B cell (primary cell): Measurements from ENCODE around the gene MON1A. TPM values are rescaled to one million over a fixed set of nuclear protein-coding genes. Genes with fewer than 3 reads are reported as not detected.

Source experiments
- ATAC-seq: fragments of 200-7000 bp; cut with Tn5 transposase; one replicate; pipeline ENCODE4 v1.10.0; 2021; ENCODE audit warnings: low read depth, mild to moderate bottlenecking, moderate number of reproducible peaks, moderate library complexity
- CTCF ChIA-PET: fragments of 350-600 bp; sonication (Branson Sonifier 250); formaldehyde crosslinking; loops from one replicate; lab custom pipeline; 2021; ENCODE audit warnings: antibody characterized with exemption, inconsistent platforms; lab: Charles Lee
- POLR2A ChIA-PET: fragments of 350-600 bp; sonication (Branson Sonifier 250); formaldehyde crosslinking; loops from one replicate; lab custom pipeline; 2021; ENCODE audit warnings: antibody characterized with exemption; lab: Charles Lee
- DNase-seq: peaks from one replicate; pipeline ENCODE4 v3.0.0; 2013
- H2AFZ ChIP-seq: 2 replicates; pipeline ENCODE4 v1.6.1; 2012; ENCODE audit warnings: mild to moderate bottlenecking, low read depth, low read length; ENCODE audit not compliant: insufficient read depth, poor library complexity, severe bottlenecking
- H3K27ac ChIP-seq, 2 donors: 1 replicate in 1 of 2; 2 replicates in 1 of 2; pipeline ENCODE4 v1.5.1; 2012 to 2013; ENCODE audit warnings: low read length in 2 of 2, mild to moderate bottlenecking in 2 of 2, moderate library complexity in 1 of 2
- H3K27me3 ChIP-seq, 4 experiments: fragments of 200-600 bp in 1 of 4; sonication (generic) in 1 of 4; replicated peaks in 1 of 4; 1 replicate in 2 of 4; 2 replicates in 2 of 4; pipeline versions ENCODE4 v1.6.1 to v1.7.0; 2013 to 2016; ENCODE audit warnings: low read length in 3 of 4, mild to moderate bottlenecking in 2 of 4, mixed read lengths in 1 of 4, moderate library complexity in 1 of 4; ENCODE audit not compliant: insufficient read depth in 4 of 4, control insufficient read depth in 3 of 4; ENCODE audit errors: control extremely low read depth in 1 of 4
- H3K36me3 ChIP-seq, 2 experiments: replicated peaks in 1 of 2; 1 replicate in 1 of 2; 2 replicates in 1 of 2; pipeline versions ENCODE4 v1.6.1 to v1.7.1; 2013; ENCODE audit warnings: low read length in 1 of 2; ENCODE audit not compliant: insufficient read depth in 2 of 2, control insufficient read depth in 1 of 2; ENCODE audit errors: control extremely low read depth in 1 of 2, extremely low read depth in 1 of 2
- H3K4me1 ChIP-seq, 2 donors: fragments of 200-600 bp in 1 of 2; sonication (generic) in 1 of 2; 1 replicate in 1 of 2; 2 replicates in 1 of 2; pipeline versions ENCODE4 v1.5.1 to v1.6.1; 2013 to 2017; ENCODE audit warnings: low read length in 2 of 2; ENCODE audit not compliant: control insufficient read depth in 2 of 2, insufficient read depth in 2 of 2
- H3K4me2 ChIP-seq: replicated peaks from 2 replicates; pipeline ENCODE3; 2012; ENCODE audit warnings: mild to moderate bottlenecking, low read depth, low read length; ENCODE audit not compliant: poor library complexity, severe bottlenecking
- H3K4me3 ChIP-seq, 5 experiments: fragments of 200-600 bp in 1 of 5; sonication (generic) in 1 of 5; 1 replicate in 3 of 5; 2 replicates in 2 of 5; pipeline versions ENCODE4 v1.5.1 to v1.7.0; 2011 to 2016; ENCODE audit warnings: low read length in 4 of 5, mild to moderate bottlenecking in 4 of 5, low read depth in 2 of 5, control low read depth in 1 of 5, moderate library complexity in 1 of 5; ENCODE audit not compliant: insufficient read depth in 1 of 5; ENCODE audit errors: control extremely low read depth in 1 of 5, extremely low read depth in 1 of 5
- H3K79me2 ChIP-seq: fragments of 200-600 bp; sonication (generic); one replicate; pipeline ENCODE4 v1.6.0; 2016; ENCODE audit warnings: low read length; ENCODE audit not compliant: control insufficient read depth, insufficient read depth
- H3K9ac ChIP-seq: fragments of 200-600 bp; sonication (generic); 2 replicates; pipeline ENCODE4 v1.6.1; 2017; ENCODE audit warnings: mild to moderate bottlenecking, low read length, moderate library complexity
- H3K9me3 ChIP-seq, 3 donors: one replicate each; pipeline versions ENCODE4 v1.6.1 to v1.7.1; 2013; ENCODE audit warnings: low read length in 2 of 3; ENCODE audit not compliant: control insufficient read depth in 2 of 3, insufficient read depth in 1 of 3; ENCODE audit errors: control extremely low read depth in 1 of 3
- H4K20me1 ChIP-seq: 2 replicates; pipeline ENCODE4 v1.6.0; 2012; ENCODE audit warnings: mild to moderate bottlenecking, low read length; ENCODE audit not compliant: insufficient read depth, control insufficient read depth, poor library complexity, severe bottlenecking
- H3K27ac Mint-ChIP-seq: one replicate; pipeline ENCODE4 v1.8.0; 2021; ENCODE audit warnings: mixed read lengths
- H3K27me3 Mint-ChIP-seq: one replicate; pipeline ENCODE4 v1.8.0; 2021; ENCODE audit warnings: mixed read lengths
- H3K4me1 Mint-ChIP-seq: one replicate; pipeline ENCODE4 v1.8.0; 2021; ENCODE audit warnings: mixed read lengths
- H3K4me3 Mint-ChIP-seq: one replicate; pipeline ENCODE4 v1.8.0; 2021; ENCODE audit warnings: mixed read lengths
- H3K9me3 Mint-ChIP-seq: one replicate; pipeline ENCODE4 v1.8.0; 2022; ENCODE audit warnings: mixed read lengths; ENCODE audit not compliant: insufficient read depth
- CTCF ChIP-seq: fragments of 200-600 bp; IDR thresholded peaks from one replicate; pipeline ENCODE4 v1.8.0; 2022; ENCODE audit warnings: antibody characterized with exemption, mild to moderate bottlenecking
- EZH2 ChIP-seq: IDR thresholded peaks from 2 replicates; pipeline ENCODE4 v1.6.1; 2012; ENCODE audit warnings: borderline replicate concordance, low read depth, mild to moderate bottlenecking, moderate library complexity, low read length; ENCODE audit not compliant: insufficient read depth, poor library complexity, severe bottlenecking
- WGBS: methylation state at CpG from one replicate; pipeline ENCODE4 v1.1.5; 2013; ENCODE audit warnings: missing lambda C conversion rate; ENCODE audit not compliant: insufficient coverage; 5-methylcytosine and 5-hydroxymethylcytosine counted together
- intact Hi-C: fragments of 100-400 bp; cut with micrococcal nuclease; formaldehyde crosslinking; loops from one replicate; pipeline ENCODE4 v1.10.0; 2022
- polyA plus RNA-seq: library from polyadenylated mRNA; depleted of rRNA; stranded (reverse); fragments of >200 nt; gene quantifications from 2 replicates; pipeline ENCODE4 v1.2.3, GENCODE V29; 2012
- total RNA-seq, 2 donors: library from RNA; stranded (reverse); fragments of 120-200 nt in 1 of 2; gene quantifications; 1 replicate in 1 of 2; 2 replicates in 1 of 2; pipeline versions ENCODE4 v1.2.3 to v1.2.4, GENCODE V29; 2013 to 2022

Gene MON1A
- total and polyA plus RNA-seq, 2 donors (not counting 1 experiment from before 2014, with no cell fraction given): 6.6 to 8.9 TPM

DNA sequence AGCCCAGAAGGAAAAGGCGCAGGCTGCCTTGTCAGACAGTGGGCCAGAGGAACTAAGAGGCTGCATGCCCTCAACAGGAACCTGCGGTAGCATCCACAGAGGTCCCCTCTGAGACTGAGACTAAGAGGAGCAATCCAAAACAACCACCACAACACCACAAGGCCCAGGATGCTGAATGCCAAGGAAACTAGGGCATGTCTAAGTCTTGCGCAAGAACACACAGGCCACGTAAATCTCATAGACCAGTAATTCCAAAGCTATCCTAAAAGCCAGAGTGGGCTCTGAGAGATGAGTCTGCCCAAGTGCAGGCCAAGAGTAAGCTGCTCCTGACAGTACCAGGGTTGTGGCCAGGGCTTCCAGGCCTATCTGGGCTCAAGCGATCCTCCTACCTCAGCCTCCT, 12.9 kb downstream of the MON1A start:
- no peak overlapping the region for H3K4me3 Mint-ChIP-seq
- 94% methylated on average over 5 of the region's 5 CpGs for WGBS
- no peaks in the 10 kb centered on the region for H3K4me1 Mint-ChIP-seq
- no peak overlapping the region for H3K4me3 ChIP-seq
- H3K27ac ChIP-seq: no peak overlapping the region
- H3K4me2 ChIP-seq: no peak overlapping the region
- H3K79me2 ChIP-seq: no peaks in the 10 kb centered on the region
- intact Hi-C loops: no loop called here
- ChIA-PET CTCF (interaction anchor here (0.6 kb wide), 1 partner anchor 53 kb away, joined by 3 read pairs; no protein-coding TSS in a partner anchor), POLR2A (no interaction called here)
- H3K9ac ChIP-seq: no peak overlapping the region
- no peak for TF ChIP-seq EZH2
- no peak for TF ChIP-seq CTCF
- no peak overlapping the region for H3K27ac Mint-ChIP-seq
- no peaks in the 10 kb centered on the region for H3K9me3 ChIP-seq
- H3K9me3 Mint-ChIP-seq: no peaks in the 10 kb centered on the region
- H2AFZ ChIP-seq: no peak overlapping the region
- no peak for DNase-seq
- H3K27me3 Mint-ChIP-seq: no peaks in the 10 kb centered on the region
- no peaks in the 10 kb centered on the region for H3K27me3 ChIP-seq
- no peaks in the 10 kb centered on the region for H3K36me3 ChIP-seq
- H4K20me1 ChIP-seq: no peaks in the 10 kb centered on the region
- H3K4me1 ChIP-seq: no peaks in the 10 kb centered on the region
- no peak for ATAC-seq

GRCh38 chr3:49914906-49915305, 14.7 kb downstream of the MON1A start:
- H3K36me3 ChIP-seq: peaks cover 0 to 4% of the 10 kb centered on the region in 2 experiments
- Mint-ChIP-seq H3K27ac (no peak overlapping the region), H3K4me3 (no peak overlapping the region), H3K4me1 (no peaks in the 10 kb centered on the region), H3K27me3 (no peaks in the 10 kb centered on the region), H3K9me3 (no peaks in the 10 kb centered on the region)
- no peak for TF ChIP-seq EZH2
- no peak for TF ChIP-seq CTCF
- H3K79me2 ChIP-seq: no peaks in the 10 kb centered on the region
- H3K4me1 ChIP-seq: no peaks in the 10 kb centered on the region
- no peak overlapping the region for H2AFZ ChIP-seq
- ChIA-PET POLR2A (no interaction called here), CTCF (no interaction called here)
- intact Hi-C loops: no loop called here
- no peak for ATAC-seq
- H3K4me2 ChIP-seq: no peak overlapping the region
- no peaks in the 10 kb centered on the region for H3K9me3 ChIP-seq
- no peaks in the 10 kb centered on the region for H3K27me3 ChIP-seq
- H4K20me1 ChIP-seq: no peaks in the 10 kb centered on the region
- no peak for DNase-seq
- WGBS: 100% methylated on average over 1 of the region's 2 CpGs
- H3K4me3 ChIP-seq: no peak overlapping the region
- H3K27ac ChIP-seq: no peak overlapping the region
- no peak overlapping the region for H3K9ac ChIP-seq
